IPS-NIHi11 (cell line): Measurements from ENCODE around the gene CASK.

Experiments used
- DNase-seq: peaks from one replicate; pipeline ENCODE4 v3.0.0; 2012; ENCODE audit warnings: mixed read lengths, low spot score

The CASK gene

GRCh38 chrX:41472231-41472815 lies 451.0 kb downstream of the CASK start:
- no peak for DNase-seq

GRCh38 chrX:41471786-41472185 lies 451.6 kb downstream of the CASK start:
- no peak for DNase-seq

GRCh38 chrX:41470706-41471105 lies 452.6 kb downstream of the CASK start:
- DNase-seq, result no peak

GRCh38 chrX:41468647-41469323 lies 454.6 kb downstream of the CASK start:
- DNase-seq, result no peak
